GM21390 (cell line): ENCODE data around the gene BACH2.
"Not testable (repeated sequence)": the region's sequence is repeated elsewhere in the genome, so short reads cannot be mapped to it uniquely, and the experiment has no call there.

ENCODE experiments used
- ATAC-seq: cut with Tn5 transposase; IDR thresholded peaks from one replicate; pipeline ENCODE4 v1.9.1; 2021; ENCODE audit not compliant: unreplicated experiment

Gene BACH2

DNA sequence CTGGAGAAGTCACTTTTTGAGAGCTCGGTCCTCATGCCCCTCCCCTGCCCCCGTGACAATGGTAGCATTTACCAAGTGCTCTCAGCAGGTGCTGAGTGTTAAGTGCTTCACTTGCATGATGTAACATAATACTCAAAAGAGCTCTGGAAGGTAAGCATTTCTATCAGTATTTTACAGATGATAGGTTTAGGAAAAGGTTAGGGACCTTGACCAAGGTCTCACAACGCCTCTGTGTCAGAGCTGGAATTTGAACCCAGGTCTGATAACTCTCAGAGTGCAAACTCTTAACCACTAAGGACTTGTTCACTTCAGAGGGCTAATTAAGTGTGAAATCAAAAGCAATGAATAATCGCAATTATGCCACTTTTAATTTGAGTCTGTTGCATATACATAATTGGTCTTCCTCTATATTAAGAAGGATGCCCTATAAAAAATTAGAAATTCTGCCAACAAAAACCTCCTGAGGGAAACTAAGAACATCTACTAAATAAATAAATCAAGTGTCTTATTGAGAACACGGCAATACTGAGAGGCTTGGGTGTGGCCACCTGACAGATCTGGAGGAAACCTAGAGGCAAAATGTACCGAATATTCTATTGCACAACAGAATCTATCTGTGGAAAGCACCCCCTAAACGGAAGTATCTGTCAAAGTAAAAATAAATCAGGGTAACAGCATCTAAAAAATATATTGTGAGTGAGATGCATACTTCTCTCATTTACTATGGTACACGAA, 109.8 kb downstream of the BACH2 start:
- ATAC-seq, result no peak

DNA sequence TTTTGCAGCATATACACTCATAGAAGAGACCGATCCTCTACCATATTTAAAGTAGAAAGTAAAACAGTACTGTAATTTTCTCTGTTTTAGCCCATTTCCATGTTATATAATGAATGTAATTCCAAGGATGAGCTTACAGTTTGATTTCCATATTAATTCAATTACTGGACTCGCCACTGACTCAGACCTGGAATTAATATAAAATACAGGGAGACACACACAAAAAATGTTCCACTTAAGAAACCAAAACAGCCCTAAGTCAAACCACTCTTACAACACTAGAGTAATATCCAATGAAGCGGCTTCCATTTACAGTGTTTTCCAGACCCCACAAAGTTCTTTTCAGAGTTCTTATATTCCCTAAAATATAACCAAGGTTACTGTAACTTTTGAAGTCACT, 110.6 kb downstream of the BACH2 start:
- no peak for ATAC-seq

DNA sequence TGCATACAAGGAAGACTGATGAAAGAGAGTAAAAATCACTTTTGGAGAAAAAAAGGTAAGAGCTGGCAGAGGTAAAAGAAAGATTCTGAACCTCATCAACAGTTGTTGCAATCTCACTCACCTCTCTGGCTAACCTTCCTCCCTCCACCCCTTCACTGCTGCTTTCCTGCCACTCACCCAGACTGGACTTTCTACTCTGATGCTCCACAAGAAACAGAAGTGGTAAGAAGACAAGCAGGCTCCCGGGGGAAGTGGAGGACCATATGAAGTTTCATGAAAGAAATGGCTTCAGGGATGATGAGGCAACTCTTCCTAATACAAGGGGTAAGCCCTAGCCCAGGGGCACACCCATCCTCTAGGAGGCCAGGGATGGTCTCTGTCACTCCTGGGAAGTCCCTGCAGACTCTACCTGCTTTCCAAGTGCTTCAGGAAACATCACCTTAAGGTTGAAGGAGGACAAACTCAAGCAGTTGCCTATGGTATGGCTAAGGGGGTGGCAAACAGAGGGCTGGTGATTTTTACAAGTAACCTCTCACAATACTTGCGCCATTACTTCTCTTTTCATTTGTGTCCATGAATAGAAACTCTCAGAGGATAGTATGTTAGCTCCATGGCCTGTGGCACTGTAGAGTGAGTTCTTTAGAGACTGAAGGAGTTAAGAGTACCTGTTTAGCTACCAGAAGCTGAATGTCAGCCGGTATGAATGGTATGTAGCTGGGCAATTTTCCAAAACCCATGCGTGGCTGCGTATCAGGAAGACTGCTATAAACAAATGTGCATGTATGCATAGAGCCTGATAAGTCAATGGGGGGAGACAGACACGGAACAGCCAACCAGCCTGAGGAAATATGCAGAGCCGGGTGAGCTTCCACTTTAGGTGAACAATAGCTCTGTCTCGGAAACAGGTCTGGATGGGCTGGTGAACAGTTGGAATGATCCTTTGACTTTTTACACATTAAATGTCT, 112.0 kb downstream of the BACH2 start:
- no peak for ATAC-seq

DNA sequence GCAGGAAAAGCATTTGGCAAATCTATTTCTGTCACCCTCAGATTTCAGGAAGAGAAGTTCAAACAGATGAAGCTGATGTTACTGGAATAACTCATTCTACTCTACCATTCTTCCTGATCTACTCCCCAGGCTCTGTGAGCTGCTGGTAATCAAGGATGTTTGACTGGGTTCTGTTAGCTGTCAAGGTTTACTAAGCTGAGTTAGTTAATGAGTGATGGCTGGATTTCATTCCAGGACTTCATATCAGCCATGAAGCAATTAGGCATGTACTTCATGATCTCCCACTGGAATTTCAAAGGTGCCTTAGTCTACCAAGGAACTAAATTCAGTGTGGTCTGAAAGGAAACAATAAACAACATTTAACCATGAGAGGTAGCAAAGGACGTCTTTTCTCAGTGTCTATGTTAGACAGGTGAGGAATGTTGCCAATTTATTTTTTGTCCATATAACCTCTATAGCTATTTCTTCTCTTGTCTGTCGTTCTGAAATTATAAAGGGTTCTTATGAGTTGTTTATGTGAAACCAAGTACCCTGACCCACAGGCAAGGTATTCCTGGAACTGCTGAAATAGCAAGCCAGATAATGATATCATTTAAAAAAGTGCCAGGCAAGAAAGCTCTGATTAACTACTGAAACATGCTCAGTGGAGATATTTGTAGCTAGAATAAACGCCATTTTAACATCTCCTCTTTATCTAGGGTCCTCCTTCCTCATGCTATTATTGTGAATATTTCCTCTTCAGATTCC, 112.9 kb downstream of the BACH2 start:
- ATAC-seq, result no peak

DNA sequence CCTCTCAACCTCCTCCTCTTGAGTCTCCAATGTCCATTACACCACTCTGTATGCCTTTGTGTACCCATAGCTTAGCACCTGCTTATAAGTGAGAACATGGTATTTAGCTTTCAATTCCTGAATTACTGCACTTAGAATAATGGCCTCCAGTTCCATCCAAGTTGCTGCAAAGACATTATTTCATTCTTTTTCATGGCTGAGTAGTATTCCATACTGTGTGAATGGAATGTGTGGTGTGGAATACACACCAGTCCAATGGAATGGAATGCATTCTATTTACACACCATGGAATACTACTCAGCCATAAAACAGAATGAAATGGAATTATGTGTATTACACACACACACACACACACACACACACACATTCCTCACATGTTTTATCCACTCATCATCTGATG, 116.1 kb downstream of the BACH2 start:
- ATAC-seq, result no peak

DNA sequence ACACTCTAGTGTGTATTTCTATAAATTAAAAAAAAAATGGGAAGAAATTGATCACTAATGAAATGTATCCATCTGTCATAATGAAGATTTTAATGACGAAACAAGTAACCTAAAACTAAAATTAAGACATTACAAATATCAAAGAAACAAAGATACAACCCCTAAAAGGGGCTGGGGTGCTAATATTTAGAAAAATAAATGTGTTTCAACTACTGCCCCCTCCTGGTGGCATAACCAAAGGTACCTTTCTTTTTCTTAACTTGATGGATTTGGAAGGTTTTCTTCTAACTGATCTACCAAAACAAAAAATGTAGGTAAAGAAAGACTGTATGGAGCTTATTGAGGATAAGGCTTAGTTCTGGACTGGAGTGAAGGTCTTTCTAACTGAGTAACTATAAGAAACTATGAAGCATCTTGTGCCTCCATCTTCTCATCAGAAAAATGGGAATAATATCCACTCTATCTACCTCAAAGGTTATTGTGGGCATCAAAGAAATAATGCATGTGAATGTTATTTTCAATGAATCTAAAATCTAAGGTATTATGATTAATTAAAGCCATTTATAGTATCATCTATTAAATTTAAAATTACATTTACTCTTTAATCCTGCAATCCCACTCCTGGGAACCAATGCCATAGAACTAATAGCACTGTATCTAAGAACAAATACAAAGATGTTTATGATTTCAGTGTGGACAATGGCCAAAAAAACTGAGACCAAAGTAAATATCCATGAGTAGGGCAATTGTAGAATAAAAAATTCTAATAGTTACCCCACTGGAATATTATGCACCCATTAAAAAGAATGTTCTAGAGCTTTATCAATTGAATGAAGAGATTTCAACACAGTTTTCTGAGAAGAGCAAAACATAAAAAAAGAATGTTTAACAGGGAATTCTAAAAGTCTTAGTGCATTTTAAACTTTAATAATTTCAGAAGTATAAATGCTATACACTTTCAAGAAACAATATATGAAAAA, 117.2 kb downstream of the BACH2 start:
- no peak for ATAC-seq

DNA sequence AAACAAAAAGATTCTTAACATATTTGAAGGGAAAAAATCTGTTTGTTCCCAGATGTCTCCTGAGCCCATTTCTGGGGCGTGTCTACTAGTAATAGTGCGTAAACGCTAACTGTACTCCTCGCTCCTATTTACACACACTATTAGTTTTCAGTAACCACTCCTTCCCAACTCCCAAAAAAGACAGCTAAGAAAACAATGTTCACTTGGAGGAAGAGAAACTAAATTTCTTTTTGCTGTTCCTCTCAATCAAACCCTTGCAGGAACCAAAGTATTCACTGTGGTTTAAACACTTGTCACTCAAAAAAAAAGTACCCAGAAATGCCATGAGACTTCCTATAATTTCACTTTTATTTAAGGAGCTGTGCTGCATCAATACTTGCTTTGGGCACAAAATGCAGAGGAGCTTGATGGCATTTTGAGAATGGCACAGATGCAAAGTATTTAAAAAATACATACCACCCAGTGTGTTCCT, 118.2 kb downstream of the BACH2 start:
- no peak for ATAC-seq

DNA sequence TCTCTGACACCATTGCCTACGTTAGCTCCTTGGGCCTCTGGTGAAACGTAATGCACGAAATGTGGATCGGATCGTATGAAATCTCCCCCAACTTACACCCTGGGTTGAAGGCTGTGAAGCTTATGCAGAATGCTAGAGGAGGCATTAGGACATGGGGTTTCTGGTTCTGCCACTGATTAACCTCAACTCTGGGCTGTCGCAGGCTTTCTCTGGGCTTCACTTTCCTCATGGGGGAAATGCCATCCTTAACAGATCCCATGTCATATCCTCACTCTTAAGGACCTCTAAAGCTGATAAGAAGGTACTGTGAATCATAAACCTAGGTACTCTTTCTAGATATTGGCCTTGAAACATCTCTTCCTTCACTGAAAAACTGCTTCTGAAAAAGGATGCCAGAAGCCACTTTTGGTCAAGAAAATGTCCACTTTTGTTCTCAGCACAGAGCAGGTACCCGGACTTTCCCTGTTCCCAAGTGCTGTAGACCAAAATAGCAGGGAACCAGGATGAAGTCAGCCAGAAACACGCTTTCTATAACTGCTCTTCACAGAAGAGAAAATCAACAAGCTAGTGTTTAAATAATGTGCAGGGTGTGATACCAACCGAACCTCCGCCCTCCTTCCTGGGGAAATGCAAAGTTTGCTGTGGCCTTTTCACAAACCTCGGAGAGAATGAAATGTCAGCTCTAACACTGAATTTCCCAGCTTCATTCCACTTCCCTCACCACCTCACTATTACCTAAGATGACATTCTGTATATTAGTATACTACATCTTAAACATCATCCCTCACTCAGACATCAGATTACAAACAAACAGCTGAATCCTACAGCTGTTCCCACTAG, 118.9 kb downstream of the BACH2 start:
- ATAC-seq, result no peak

DNA sequence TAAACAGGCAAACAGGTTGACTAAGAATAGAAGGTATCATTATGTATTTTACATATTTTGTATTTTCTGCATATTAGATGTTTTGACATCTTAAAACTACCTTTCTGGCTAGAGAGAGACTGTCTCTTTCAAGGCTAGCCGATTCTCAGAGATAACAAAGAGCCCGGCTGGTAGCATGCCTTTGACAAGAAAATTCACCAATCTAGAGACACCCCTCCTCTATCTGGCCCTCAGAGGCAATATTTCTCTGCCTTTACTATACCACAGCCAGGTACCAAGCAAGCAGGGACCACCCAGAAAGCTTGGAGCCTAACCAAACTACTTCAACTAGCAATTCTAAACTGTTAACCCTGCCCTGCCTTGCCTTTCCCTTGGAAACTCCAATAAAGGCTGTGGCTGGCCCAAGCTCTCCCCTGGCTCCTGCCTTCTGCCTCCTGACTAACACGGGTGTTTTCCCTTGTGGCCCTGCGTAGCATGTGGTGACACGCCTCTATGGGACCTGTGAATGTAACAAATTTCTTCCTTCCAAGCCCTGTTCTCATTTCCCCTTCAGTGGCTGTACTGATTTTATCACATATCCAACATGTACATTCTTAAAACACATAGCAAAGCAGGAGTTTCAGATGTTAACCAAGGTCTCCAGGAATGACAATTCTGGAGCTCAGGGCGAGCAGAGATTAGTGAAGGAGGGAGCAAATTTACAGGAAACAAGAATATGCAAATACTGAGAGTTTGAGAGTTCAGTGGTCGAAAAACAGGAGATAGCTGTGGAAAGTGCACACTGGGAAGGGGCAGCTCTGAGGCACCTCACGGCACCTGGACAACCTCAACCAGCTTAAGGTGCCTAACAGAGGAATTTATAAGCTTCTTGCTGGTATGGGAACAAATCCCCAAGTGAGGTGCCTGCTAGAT, 120.8 kb downstream of the BACH2 start:
- ATAC-seq, result peak; percentile 57

DNA sequence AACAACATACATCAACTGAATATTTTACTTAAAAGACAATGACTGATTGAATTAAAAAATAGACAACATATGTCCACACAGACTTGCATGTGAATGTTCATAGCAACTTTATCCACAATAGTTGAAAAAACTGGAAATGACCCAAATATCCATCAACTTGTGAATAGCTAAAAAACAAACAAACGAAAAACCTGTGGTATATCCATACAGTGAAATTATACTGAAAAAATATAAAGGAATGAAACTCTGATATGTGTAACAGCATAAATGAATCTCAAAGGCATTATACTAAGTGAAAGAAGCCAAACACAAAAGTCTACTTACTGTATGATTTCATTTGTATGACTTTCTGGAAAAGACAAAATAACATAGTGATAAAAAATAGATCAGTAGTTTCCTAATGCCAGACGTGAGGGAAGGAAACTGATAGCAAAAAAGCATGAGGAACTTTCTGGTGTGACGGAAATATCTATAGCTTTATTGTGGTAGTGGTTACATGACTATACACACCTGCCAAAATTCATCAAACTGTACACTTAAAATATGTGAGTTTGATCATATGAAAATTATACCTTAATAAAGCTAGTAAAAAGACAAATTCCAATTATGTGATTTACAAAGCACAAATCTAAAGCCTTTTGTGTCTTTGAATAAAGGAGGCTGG, 123.2 kb downstream of the BACH2 start:
- no peak for ATAC-seq

DNA sequence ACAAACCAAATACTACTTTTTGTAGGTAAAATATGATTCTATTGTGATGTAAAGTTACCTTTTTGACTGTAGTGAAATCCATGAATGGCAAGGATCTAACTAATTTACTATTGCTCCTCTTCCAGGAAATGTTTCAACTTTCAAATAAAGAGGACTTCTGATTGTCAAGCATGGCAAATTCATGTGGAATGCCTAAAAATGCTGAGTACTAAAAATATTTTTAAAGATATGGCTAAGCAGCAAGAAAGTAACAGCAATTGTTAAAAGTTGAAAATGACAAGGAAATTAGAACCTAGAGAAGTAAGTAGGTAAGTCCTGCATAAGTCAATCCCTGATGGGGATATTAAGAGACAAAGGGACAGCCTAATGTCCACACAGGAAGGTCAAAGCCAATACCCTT, 126.0 kb downstream of the BACH2 start:
- ATAC-seq, result no peak

DNA sequence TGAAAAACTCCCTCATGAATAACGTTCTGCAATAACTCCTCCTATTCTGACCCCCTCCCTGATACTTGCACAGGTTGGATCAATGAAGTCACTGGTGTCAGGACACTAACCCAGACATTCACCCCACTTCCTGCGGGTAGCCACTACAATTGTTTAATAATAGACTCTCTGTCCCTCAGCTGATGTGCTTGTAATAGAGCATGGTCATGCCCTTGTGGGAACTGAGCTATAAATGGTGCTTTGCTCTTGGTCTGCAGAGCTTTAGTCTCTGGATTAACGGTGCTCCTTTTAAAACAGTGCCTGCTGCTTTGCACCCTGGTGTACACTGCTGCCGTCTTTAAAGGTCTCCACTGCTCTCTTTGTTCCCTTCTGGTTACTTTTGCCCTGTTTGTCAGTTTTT, 127.3 kb downstream of the BACH2 start:
- no peak for ATAC-seq

DNA sequence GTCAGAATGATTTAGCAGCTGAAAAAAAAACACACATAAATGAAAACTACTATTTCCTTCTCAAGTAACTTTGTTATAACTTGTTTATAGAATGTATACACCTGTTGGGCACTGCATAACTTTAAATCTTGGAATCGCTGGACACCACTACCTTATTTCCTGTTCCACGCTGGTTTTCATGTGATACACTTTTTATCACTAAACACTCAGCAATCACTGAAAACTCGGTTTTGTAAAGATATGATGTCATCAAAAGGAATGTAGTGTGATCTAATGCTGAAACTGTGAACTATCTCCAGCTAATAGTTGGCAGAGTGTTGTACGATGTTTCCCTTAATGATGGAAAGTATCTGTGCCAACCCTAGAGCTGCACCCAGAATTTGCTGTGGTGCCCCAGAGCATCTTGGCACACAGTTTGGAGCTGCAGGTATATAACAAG, 127.9 kb downstream of the BACH2 start:
- no peak for ATAC-seq

DNA sequence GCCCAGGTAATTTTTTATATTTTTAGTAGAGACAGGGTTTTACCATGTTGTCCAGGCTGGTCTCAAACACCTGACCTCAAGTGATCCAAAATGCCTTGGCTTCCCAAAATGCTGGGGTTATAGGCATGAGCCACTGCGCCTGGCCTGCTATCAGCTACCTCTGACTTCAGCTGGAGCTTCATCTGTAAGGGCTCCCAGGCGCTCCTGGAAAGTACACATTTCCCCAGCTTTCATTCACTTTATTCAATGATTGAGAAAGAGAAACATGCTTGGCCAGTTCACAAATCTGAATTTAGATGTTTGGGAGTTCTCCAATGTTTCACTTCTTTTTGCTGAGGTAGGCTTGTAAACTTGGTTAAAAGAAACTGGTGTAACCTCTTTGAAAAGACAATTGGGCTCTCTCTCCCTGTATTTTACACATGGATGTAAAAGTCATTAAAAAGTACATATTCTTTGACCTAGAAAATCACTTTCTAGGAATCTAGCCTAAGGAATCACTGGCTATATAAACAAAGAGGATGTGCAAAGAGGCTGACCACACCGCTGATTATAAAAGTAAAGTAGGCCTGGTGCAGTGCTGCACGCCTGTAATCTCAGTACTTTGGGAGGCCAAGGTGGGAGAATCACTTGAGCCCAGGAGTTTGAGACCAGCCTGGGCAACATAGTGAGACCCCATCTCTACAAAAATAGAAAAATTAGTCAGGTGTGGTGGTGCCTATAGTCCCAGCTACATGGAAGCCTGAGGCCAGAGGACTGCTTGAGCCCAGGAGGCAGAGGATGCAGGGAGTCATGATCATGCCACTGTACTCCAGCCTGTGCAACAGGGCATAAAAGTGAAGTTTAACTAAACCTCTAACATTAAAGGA, 128.9 kb downstream of the BACH2 start:
- ATAC-seq, result no peak

DNA sequence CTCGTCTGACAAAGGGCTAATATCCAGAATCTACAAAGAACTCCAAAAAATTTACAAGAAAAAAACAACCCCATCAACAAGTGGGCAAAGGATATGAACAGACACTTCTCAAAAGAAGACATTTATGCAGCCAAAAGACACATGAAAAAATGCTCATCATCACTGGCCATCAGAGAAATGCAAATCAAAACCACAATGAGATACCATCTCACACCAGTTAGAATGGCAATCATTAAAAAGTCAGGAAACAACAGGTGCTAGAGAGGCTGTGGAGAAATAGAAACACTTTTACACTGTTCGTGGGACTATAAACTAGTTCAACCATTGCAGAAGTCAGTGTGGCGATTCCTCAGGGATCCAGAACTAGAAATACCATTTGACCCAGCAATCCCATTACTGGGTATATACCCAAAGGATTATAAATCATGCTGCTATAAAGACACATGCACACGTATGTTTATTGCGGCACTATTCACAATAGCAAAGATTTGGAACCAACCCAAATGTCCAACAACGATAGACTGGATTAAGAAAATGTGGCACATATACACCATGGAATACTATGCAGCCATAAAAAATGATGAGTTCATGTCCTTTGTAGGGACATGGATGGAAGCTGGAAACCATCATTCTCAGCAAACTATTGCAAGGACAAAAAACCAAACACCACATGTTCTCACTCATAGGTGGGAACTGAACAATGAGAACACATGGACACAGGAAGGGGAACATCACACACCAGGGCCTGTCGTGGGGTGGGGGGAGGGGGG, 130.3 kb downstream of the BACH2 start:
- ATAC-seq, result not testable (repeated sequence)
